ENCODE measurements around the gene TBXT.
"Not testable (repeated sequence)": the region's sequence is repeated elsewhere in the genome, so short reads cannot be mapped to it uniquely, and the experiment has no call there.

The TBXT gene, protein sequence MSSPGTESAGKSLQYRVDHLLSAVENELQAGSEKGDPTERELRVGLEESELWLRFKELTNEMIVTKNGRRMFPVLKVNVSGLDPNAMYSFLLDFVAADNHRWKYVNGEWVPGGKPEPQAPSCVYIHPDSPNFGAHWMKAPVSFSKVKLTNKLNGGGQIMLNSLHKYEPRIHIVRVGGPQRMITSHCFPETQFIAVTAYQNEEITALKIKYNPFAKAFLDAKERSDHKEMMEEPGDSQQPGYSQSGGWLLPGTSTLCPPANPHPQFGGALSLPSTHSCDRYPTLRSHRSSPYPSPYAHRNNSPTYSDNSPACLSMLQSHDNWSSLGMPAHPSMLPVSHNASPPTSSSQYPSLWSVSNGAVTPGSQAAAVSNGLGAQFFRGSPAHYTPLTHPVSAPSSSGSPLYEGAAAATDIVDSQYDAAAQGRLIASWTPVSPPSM
- total RNA-seq = 0 to 0.26 reads per million in 2 donors

DNA sequence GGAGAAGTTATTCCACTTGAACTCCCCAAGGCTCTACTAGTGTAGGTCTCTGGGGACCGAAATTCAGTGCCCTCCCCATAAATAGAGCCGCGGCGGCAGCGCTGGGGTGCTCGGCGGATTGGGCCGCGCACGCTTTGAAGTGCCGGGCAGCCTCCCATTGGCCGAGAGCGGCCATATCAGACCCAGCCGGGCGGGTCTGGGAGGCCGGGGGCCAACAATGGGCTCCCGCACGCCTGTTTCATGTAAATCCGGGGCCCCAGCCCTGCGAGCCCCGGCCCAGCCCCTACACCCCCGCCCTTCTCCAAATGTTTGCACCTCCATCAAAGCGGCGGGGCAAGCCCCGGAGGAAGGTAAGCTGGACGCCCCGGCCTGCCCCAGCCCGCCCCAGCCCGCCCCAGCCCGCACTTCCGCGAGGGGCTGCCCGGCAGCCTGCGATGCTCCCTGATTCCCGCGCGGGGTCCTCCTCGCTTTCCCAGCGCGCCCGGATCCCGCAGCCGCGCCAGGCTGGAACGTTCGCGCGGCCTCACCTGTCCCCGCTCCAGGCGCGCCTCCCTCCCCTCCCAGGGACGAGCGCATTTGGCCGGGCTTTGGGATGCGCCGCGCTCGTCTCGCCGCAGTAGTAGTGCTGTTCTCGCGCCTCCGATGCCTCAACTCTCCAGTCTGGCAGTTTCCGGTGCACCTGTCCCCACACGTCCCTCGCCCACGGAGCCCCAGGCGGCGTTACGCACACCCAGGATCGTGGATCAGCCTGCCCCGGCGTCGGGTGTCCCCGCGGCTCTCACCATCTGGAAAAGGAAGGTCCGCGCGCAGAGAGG is at the start of gene TBXT:
Gene TBXT, minus strand, starts transcription at position 51 of the 815 bp plus-strand sequence. CDS start 260 bp downstream, outside the sequence.
- DNase-seq = no peak

DNA sequence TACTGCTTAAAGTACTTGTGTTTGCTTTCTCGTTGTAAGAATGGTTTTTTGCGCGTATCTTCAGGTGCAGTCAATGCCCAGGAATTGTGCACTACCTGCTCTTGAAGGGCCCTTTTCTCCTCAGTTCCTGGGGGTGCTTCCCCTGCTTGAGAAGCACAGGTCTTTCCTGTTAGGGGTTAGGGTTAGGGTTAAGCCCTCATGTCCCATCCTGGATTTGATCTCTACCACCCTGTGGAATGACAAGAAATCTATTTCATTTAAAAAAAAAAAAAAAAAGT is 39.6 kb upstream of the TBXT start:
- DNase-seq = no peak

DNA sequence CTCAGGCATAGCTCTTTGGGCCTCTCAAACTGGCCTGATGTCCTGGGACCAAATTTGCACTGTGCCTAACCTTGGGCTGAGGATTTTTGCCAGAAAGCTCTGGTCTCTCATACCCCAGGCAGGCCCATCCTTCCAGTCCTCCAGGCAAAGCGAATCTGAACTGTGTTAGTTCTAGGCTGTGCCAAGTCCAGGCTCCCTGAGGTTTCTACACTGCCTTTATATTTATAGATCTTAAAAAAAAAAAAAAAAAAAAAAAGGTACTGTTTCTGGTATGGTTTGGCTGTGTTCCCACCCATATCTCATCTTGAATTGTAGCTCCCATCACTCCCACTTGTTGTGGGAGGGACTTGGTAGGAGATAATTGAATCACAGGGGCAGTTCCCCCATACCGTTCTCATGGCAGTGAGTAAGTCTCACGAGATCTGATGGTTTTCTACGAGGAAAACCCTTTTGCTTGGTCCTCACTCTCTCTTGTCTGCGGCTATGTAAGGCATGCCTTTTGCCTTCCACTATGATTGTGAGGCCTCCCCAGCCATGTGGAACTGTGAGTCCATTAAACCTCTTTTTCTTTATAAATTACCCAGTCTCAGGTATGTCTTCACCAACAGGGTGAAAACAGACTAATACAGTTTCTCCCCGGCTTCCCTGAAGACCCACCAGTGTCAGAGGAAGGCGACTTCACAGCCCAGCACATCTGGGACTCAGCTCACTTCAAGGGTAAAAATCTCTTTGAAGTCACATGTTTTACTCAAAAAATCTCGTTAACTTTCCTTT is 39.0 kb upstream of the TBXT start:
- DNase-seq = no peak

DNA sequence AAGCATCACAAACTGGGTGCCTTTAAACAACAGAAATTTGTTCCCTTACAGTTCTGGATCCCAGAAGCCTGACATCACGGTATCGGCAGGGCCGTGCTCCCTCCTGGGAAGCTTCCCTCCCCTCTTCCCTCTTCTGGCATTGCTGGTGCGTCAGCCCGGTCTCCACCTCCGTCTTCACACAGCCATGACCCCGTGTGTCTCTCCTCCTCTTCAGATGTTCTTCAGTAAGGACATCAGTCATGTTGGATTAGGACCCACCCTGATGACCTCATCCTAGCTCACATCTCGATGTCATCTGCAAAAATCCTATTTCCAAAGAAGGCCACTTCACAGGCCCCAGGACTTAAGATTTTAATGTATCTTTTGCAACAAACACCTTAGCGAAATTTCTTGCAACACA is 38.4 kb upstream of the TBXT start:
- DNase-seq = no peak

DNA sequence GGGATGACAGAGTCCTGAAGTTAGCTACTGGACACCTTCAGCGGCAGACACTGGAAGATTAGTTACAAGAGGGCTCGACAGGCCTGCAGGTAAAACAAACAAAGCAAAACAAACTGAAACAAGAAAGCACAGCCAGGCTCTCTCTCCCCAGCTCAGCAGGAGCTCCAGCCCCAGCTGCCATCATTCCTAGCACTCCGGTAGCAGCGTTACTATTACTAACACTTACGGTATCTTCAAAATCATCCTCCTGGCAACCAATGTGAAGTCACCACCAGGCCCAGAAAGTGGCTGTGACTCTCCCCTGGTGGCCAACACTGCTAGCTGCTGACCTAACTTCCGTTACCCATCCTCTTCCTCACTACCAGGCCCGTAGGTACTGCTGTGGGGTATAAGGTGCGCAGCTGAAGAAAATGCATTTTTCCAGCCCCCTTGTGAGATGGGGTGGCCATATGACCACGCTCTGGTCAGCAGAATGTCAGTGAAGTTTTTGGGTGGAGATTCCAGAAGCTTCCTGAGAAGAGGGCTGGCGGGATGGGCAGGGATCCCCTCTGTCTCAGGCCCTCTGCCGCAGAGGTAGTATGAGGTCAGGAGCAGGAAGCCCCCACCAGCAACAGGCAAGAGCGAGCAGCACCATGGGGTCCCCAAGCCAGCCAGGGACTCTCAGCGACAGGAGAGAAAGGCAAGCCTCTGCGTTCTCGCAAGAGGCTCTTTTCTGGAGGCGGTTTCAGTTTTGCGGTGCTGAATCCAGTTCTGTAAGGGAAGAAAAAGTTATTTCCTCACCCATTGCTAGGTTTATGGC is 37.4 kb upstream of the TBXT start:
- no peak for DNase-seq

DNA sequence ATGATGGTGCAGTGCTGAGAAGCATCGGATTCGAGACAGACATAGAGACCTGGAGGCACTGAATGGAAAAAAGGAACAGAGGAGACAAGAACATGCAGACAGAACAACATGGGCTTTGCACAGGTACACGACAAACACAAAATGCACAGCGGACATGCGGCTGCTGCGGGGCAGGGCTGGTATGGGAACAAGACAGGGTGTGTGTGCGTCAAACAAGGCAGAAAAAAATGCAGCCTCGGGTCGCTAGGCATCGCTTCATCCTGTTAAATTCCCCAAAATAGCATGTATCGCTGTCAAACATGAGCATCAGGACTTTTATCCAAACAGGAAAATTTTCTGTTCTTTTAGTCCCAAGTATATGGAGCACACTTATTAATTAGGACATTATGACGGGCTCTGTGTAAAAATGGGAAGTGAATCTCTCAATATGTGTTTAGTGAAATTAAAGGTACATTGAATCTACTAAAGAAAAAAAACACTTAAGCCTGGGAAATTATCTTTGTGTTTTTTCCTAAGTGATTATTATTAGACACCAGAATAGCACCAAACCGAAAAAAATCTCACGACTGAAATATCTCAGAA is 36.1 kb upstream of the TBXT start:
- no peak for DNase-seq

DNA sequence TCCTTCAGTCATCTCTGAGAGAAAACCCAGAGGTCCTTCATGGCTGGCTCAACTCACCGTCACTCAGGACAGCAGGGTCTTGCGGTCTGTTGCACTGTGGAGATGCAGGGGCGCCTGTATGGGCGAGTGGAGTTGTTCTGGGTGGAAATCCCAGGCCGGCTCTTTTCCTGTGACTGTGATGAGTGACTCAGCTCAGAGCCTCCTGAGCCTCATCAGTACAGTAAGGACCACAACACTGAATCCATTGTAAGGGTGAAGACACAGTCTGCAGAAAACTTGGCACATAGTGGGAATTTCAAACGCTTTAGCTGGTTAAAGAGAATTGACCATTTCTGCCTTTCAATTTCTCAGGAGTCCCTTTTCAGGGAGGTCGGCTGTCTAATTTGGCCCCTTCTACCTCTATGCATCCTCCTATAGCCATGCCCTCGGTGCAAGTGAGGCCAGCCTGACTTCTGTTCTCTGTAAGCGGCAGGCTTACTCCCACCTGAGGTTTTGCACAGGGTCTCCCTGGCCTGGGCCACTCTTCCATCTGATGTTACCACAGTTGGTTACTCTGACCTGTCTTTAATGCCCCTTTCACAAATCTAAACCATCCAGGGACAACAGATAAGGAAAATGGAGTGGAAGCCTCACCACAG is 35.5 kb upstream of the TBXT start:
- DNase-seq = no peak

DNA sequence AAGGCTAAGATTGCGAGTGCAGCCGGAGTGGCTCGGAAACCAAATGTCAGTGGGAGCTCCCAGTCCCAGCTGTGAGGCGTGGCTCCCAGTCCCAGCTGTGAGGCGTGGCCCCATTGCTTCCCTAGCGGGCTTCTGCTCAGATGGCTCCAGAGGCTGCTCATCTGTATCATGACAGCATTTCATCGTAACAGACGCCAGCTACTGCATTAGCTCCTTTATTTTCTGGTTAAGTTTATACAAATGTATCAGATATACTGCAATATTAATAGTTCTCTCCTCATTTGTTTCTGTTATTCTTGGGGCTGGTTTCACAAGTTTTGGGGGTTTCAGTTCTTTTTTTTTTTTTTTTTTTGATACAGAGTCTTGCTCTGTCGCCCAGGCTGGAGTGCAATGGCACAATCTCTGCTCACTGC is 34.7 kb upstream of the TBXT start:
- no peak for DNase-seq

DNA sequence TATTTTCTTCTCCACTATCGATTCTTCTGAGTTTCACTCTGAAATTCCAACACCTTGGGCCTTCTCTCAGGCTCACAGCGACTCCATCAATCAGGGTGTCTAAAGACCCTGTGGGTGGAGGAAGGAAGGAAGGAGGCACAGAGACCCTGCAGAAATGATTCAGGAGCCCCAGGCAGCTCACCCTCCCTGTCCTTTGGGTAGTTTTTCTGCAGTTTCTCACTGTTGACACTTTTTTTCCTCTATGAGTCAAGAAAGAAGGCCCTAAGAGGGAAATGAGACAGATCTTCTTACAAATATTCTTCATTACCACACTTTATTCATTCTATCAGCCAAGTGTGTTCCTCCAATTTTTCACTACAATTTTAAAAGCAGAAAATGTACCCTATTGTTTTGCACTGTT is 34.2 kb upstream of the TBXT start:
- no peak for DNase-seq

DNA sequence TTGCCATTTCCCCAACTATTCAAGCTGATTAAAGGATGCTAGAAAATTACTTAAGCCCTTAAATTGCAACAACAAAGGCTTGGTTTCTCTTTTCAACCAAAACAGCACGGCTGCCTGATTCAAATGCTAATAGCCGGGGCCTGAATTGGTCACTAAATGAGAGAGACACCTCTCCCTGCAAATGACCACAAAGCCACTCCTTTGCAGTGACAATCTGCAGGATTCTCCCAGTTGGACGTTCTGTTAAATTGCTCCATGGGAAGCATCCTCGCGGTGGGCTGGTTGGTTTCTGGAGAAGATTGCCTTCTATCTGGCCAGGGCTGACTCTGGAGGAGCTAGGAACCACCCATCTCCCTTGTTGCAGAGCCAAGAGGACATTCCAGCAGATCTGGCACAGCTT is 29.7 kb upstream of the TBXT start:
- DNase-seq = no peak

DNA sequence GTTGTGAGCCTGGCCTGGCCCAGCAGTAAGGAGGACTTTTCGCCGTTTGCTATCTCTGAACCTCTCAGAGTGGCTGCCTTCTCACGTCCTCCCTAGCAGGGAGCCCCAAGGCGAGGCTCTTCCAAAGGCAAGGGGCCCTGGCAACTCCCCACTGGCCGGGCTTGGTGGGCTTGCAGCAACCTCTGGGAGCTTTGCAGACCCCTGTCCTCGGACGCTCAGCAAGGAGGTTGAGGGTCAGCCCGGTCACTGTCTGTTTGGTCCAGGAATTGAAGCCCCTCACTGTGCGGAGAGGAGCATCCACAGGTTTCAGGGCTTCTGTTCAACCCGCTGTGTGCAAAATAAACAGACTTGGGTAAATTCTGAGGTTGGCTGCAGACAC is 28.2 kb upstream of the TBXT start:
- DNase-seq = no peak

DNA sequence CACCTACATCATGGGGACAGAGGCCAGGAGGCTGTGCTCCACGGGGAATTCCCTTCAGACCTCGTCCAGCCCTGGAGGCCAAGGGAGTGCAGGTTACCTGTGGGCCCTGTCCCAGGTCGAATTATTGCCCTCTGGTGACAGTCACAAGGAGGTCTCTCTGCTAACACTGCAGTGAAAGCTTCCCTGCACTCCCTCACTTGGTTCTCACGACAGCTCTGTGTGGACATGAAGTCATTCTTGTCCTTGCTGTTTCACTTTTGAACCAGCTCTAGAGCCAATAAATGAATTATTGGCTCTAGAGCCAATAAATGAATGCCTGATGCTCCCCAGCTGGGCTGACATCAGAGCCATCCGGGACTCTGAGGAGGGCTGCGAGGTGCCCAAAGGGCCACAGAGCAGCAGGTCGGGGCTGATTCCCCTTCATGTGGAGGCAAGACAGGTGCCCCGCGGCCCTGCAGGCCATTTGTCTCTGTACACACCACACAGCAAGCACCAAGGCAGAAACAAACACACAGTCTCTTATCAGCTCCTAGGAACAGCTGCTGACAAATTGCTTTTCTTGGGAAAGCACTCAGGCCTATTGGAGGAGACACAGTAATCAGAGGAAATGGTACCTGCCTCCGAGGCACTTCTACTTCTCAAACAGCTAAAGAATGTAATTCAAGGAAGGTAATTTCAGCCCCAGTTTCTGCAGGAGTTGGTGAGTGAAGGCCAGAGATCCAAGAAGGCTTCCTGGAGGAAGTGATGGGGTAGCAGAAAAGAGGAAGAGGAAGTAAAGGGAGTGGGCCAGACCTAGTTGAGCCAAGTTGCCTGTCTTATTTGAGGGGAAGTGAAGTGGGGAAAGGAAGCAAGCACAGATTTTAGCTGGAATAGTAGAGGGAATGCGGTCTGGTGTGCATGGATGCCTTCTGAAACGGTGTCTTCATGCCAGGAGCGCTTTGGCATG is 27.5 kb upstream of the TBXT start:
- DNase-seq = no peak

DNA sequence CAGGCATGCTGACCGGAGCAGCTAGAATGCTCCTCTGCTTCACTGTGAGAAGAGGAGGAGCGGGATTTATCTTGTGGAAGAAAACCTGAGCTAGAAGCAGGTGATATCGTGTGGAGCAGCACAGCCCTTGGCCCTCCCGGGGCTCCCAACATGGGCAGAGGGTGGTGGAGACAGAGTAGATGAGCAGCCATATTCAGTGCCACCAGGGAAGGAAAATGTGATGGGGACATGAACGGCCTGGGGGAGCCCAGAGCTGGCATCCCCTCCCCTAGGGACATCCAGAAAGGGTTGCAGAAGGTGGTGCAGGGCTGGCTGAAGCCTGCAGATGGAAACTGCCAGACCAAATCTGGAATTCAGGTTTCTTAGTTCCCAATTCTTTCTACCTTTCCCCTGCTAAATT is 24.9 kb upstream of the TBXT start:
- DNase-seq = no peak

DNA sequence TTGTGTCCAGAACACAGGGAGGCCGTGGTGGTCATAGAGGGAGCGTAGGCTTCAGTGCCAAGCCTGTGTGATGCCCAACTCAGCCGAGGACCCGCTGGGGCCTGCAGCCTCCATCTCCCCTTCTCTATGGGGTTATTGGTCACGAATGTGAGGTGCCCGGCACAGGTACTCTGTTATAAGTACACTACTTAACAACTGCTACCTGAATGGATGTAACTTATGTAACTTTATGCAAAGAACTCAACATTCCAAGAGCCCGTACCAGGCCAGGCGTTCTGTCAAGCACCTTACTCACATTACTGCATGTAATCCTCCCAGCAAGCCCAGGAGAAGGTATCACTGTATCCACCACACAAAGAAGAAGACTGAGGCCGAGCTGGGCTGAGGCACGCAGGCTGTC is 24.5 kb upstream of the TBXT start:
- no peak for DNase-seq

DNA sequence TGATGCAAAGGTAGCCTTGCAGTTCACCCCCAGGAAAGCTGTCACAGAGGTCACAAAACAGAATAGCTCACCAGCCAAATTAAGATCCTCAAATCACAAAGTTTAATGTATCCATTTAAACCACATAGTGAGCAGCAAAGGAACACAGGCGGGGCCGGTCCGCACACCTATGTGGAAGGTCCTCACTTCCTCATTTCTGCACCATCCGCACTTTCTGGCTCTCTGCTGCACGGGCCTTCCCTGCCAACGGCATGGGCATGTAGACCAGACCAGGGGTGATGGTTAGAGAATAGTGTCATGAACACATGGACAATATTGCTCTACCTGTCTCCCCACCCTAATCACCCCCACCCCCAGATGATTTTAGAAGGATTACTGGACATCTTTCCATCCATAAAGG is 12.1 kb upstream of the TBXT start:
- no peak for DNase-seq

DNA sequence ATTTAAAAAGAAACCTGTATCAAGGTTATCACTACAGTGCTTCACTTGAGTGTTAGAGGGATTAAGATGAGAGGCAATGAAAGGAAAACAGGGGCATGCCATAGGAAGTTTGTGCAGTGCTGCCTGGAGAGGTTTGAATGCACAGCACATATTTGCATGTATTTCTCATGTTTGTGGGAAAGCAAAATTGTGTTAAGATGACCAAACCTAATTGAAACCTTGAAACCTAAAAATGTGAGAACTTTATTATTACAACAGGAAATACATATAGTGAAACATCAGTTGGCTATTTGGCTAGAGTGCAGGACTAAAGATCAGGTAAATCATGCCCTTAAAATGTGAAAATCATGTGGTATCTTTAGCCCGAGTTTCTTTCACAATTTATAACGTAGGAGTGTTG is 8.5 kb upstream of the TBXT start:
- DNase-seq = no peak

DNA sequence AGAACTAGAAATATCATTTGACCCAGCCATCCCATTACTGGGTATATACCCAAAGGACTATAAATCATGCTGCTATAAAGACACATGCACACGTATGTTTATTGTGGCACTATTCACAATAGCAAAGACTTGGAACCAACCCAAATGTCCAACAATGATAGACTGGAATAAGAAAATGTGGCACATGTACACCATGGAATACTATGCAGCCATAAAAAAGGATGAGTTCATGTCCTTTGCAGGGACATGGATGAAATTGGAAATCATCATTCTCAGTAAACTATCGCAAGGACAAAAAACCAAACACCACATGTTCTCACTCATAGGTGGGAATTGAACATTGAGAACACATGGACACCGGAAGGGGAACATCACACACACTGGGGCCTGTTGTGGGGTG is 7.4 kb upstream of the TBXT start:
- DNase-seq = not testable (repeated sequence)

DNA sequence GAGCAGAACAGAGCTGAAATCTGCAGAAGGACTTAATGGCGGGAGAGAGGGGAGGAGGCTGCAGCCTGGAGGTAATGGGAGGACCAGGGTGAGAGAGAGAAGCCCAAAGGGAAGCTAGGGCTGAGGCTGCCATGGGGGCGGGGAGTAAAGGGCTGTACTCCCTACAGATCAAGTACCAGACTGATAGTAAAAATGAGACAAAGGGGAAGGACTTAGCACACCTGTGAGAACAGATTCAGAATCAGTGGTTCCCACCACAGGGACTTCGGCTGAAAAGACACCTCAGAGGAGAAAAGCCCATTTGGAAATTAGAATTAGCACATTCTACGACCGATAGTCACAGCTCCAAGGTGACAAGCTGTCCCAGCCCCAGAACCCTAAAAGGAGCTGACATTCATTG is 6.4 kb upstream of the TBXT start:
- DNase-seq = no peak

DNA sequence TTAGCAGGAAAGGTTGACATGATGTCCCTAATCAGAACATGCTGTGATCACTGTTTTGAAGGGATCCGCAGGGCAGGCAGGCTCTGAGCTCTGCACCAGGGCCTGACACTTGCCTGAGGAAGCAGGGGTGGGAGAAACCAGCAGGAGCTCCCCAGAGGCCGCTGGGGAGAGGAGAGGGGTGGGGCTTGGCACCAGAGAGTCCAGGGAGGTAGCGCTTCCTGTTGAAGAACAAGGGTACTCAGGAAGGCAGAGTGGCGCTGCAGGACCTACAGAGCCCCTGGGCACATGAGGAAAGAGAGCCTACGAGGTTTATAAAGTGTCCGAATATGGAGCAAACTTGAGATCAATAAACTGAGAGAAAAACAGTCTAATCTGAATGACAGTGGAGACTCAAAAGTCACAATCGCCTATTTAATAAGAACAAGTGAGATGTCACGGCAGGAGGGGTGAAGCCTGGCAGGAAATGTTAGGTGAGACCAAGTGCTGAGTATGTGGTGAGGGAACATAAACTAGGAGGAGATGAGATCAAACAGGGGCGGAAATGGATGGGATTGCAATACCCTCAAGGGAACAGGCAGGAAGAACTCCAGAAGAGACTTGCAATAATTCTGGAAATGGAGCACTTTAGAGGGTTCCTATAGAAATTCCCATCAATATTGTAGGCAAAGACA is 5.8 kb upstream of the TBXT start:
- no peak for DNase-seq

DNA sequence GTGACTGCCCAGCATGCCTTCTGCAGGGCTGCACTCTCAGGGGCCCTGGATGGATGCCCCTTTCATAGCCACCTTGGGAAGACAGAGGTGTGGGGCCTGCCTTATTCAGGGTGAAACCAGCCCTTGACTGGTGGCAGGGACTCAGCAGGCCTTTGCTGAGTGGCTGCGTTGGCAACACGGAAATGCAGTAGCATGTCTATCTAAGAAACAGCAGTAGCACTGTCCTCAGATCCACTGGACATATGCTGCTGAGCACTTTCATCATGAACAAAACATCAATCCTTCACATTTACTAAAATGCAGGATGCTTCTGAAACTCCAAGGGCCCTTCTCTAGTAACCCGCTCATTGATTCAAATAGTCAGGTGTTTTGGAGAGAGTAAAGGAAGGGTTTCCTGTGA is 4.9 kb upstream of the TBXT start:
- no peak for DNase-seq
